Measurements from ENCODE around the gene ZNF644.

The ZNF644 gene

GRCh38 chr1:91012196-91012595, 9.6 kb downstream of the ZNF644 start:
- H3K4me3 Mint-ChIP-seq, result no peak overlapping the region

DNA sequence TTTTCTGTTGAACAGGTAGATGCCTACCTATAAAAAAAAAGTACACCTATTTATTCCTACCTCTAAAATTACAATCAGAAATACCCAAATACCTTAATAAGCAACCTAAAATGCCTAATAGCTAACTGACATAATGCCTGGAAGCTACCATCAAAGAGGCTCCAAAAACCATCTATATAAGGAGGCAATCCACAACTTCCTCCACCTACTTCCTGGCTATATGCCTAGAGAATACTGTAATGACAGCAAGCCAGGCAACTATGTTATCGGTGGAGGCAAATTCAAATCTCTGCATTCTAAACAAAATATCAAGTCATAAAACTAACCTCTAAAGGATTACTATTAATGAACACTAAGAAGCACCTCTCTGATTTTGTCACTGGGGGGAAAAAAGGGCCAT, 10.1 kb downstream of the ZNF644 start:
- Mint-ChIP-seq H3K4me1 (ENCODE audit: low read depth) (peaks cover 77% of the 10 kb centered on the region), H3K4me3 (no peak overlapping the region), H3K36me3 (ENCODE audit: low read depth) (peaks cover 64% of the 10 kb centered on the region)

More at GRCh38 chr1:91012196-91012595, 9.6 kb downstream of the ZNF644 start:
- no peak for DNase-seq
- Mint-ChIP-seq H3K27ac (no peak overlapping the region), H3K9me3 (no peaks in the 10 kb centered on the region), H3K27me3 (no peaks in the 10 kb centered on the region), H3K36me3 (ENCODE audit: low read depth) (peaks cover 67% of the 10 kb centered on the region), H3K4me1 (ENCODE audit: low read depth) (peaks cover 79% of the 10 kb centered on the region)

DNA sequence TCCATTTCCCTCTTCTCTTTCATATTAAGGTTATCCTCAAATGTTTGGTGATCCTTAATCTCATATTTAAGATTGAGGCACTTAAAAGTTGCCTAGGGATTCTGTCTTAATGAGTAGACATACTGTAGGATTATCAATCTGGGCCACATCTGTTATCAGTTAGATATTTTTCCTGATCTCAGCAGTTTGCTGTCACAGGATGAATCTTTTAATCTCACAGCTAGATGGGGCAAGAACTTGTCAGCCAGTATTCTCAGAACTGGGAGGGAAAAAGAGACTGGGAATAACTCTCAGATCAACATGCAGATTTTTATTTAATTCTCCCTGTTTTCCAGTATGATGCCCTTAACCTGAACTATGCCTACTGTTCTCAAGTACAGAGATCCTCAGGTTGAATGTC, 14.0 kb downstream of the ZNF644 start:
- Mint-ChIP-seq H3K4me3 (no peak overlapping the region), H3K4me1 (ENCODE audit: low read depth) (peaks cover 75% of the 10 kb centered on the region), H3K36me3 (ENCODE audit: low read depth) (peaks cover 69% of the 10 kb centered on the region)

More for the DNA sequence above, 10.1 kb downstream of the ZNF644 start:
- no peak for DNase-seq
- no peaks in the 10 kb centered on the region for H3K9me3 Mint-ChIP-seq
- H3K27me3 Mint-ChIP-seq, result no peaks in the 10 kb centered on the region
- H3K27ac Mint-ChIP-seq, result no peak overlapping the region

DNA sequence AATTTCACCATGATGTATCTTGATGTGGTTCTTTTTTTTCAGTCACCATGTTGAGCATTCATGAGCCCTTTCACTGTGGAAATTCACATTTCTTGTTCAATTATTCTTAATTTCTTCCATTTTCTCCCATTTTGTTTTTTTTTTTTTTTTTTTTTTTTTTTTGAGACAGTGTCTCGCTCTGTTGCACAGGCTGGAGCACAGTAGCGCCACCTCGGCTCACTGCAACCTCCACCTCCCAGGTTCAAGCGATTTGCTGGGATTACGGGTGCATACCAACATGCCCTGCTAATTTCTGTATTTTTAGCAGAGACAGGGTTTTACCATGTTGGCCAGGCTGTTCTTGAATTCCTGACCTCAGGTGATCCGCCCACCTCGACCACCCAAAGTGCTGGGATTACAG, 14.7 kb downstream of the ZNF644 start:
- H3K36me3 Mint-ChIP-seq (ENCODE audit: low read depth), result peaks cover 69% of the 10 kb centered on the region
- no peaks in the 10 kb centered on the region for H3K27me3 Mint-ChIP-seq
- H3K4me1 Mint-ChIP-seq (ENCODE audit: low read depth), result peaks cover 73% of the 10 kb centered on the region
- H3K9me3 Mint-ChIP-seq, result peaks cover 7% of the 10 kb centered on the region
- no peak for DNase-seq
- H3K4me3 Mint-ChIP-seq, result no peak overlapping the region
- H3K27ac Mint-ChIP-seq, result no peak overlapping the region

More for the DNA sequence above, 14.0 kb downstream of the ZNF644 start:
- no peak overlapping the region for H3K27ac Mint-ChIP-seq
- H3K27me3 Mint-ChIP-seq, result no peaks in the 10 kb centered on the region
- peaks cover 7% of the 10 kb centered on the region for H3K9me3 Mint-ChIP-seq
- no peak for DNase-seq

DNA sequence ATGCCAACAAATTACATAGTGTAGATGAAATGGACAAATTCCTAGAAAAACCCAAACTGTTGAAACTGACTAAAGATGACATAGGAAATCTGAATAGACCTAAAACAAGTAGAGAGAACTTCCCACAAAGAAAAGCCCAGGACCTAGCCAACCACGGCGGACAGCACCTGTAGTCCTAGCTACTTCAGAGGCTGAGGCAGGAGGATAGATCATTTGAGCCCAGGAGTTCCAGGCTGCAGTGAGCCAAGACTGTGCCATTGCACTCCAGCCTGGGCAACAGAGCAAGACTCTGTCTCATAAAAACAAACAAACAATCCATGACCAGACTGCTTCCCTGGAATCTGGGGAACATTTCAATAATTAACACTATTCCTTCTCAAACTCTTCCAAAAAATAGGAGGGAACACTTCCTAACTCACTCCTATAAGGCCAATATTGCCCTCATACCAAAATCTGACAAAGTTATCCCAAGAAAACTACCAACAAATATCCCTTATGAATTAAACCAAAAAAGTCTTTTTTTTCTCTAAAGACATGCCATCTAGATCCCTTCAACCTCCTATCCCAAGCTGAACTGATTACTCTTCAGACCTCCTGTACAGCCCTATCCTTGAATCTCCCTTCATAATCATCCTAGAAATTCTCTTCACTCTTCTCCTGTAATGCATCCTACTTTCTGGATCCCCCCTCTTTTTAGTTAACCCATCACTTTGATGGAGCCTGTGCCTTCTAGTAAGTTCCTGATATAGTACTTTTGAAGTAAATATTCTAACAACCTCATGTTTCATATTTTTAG, 15.5 kb downstream of the ZNF644 start:
- Mint-ChIP-seq H3K27me3 (no peaks in the 10 kb centered on the region), H3K4me1 (ENCODE audit: low read depth) (peaks cover 73% of the 10 kb centered on the region), H3K9me3 (peaks cover 7% of the 10 kb centered on the region), H3K36me3 (ENCODE audit: low read depth) (peaks cover 69% of the 10 kb centered on the region), H3K27ac (no peak overlapping the region), H3K4me3 (no peak overlapping the region)
- DNase-seq, result no peak

GRCh38 chr1:91005285-91005684, 16.6 kb downstream of the ZNF644 start:
- Mint-ChIP-seq H3K27me3 (no peaks in the 10 kb centered on the region), H3K4me3 (no peak overlapping the region), H3K27ac (no peak overlapping the region), H3K4me1 (ENCODE audit: low read depth) (peaks cover 73% of the 10 kb centered on the region), H3K36me3 (ENCODE audit: low read depth) (peaks cover 71% of the 10 kb centered on the region), H3K9me3 (peaks cover 7% of the 10 kb centered on the region)
- no peak for DNase-seq

DNA sequence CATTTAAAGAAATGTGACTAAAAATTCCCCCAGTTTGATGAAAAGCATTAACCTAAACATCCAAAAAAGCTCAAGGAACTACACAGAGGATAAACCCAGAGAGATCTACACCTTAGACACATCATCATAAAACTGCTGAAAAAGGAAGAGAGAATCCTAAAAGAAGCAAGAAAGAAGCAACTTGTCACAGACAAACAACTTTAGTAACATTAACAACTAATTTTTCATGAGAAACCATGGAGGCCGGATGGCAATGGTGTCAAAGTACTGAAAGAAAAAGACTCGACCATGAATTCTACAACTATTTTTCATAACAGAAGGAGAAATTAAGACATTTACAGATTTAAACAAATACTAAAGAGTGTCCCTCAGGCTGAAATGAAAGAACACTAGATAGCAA, 17.7 kb downstream of the ZNF644 start:
- H3K36me3 Mint-ChIP-seq (ENCODE audit: low read depth), result peaks cover 74% of the 10 kb centered on the region
- no peak overlapping the region for H3K27ac Mint-ChIP-seq
- H3K4me3 Mint-ChIP-seq, result no peak overlapping the region
- peaks cover 76% of the 10 kb centered on the region for H3K4me1 Mint-ChIP-seq (ENCODE audit: low read depth)
- no peaks in the 10 kb centered on the region for H3K27me3 Mint-ChIP-seq
- peaks cover 7% of the 10 kb centered on the region for H3K9me3 Mint-ChIP-seq
- no peak for DNase-seq

- H3K4me3 Mint-ChIP-seq, result no peak overlapping the region
- peaks cover 95% of the 10 kb centered on the region for H3K36me3 Mint-ChIP-seq (ENCODE audit: low read depth)
- peaks cover 83% of the 10 kb centered on the region for H3K4me1 Mint-ChIP-seq (ENCODE audit: low read depth)
Measured at GRCh38 chr1:90996742-90997413, 25.0 kb downstream of the ZNF644 start.

DNA sequence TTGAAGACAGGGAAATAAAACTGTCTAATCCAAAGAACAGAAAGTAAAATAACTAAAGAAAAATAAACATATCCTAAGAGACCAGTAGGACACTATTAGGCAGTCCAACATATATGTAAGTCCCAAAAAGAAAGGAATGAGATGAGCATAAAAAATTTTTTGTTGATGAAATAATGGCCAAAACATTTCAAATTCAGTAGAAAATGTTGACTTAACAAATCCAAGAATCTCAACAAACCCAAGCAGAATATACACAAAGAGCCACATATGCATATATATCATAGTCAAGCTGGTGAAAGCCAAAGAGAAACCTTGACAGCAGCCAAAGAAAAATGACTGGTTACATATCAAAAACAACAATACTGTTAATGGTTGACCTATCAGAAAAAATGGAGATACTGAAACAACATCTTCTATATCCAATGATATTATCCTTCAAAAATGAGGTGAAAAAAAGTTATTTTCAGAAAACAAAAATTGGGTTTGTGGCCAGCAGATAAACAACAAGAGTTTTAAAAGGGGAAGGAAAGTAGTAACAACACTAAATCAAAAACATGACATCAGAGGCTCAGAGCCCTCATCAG, 26.4 kb downstream of the ZNF644 start:
- H3K36me3 Mint-ChIP-seq (ENCODE audit: low read depth), result peaks cover 96% of the 10 kb centered on the region
- H3K4me1 Mint-ChIP-seq (ENCODE audit: low read depth), result peaks cover 84% of the 10 kb centered on the region
- H3K27me3 Mint-ChIP-seq, result no peaks in the 10 kb centered on the region
- H3K9me3 Mint-ChIP-seq, result peaks cover 24% of the 10 kb centered on the region
- no peak overlapping the region for H3K4me3 Mint-ChIP-seq
- no peak for DNase-seq
- H3K27ac Mint-ChIP-seq, result peak overlapping the region; percentile 59

More at GRCh38 chr1:90996742-90997413, 25.0 kb downstream of the ZNF644 start:
- peaks cover 18% of the 10 kb centered on the region for H3K9me3 Mint-ChIP-seq
- H3K27me3 Mint-ChIP-seq, result no peaks in the 10 kb centered on the region
- no peak overlapping the region for H3K27ac Mint-ChIP-seq
- DNase-seq, result no peak

GRCh38 chr1:90994461-90994860, 27.4 kb downstream of the ZNF644 start:
- no peak overlapping the region for H3K4me3 Mint-ChIP-seq
- no peak overlapping the region for H3K27ac Mint-ChIP-seq
- peaks cover 80% of the 10 kb centered on the region for H3K4me1 Mint-ChIP-seq (ENCODE audit: low read depth)
- peaks cover 99% of the 10 kb centered on the region for H3K36me3 Mint-ChIP-seq (ENCODE audit: low read depth)
- peaks cover 27% of the 10 kb centered on the region for H3K9me3 Mint-ChIP-seq
- no peak for DNase-seq
- H3K27me3 Mint-ChIP-seq, result no peaks in the 10 kb centered on the region

DNA sequence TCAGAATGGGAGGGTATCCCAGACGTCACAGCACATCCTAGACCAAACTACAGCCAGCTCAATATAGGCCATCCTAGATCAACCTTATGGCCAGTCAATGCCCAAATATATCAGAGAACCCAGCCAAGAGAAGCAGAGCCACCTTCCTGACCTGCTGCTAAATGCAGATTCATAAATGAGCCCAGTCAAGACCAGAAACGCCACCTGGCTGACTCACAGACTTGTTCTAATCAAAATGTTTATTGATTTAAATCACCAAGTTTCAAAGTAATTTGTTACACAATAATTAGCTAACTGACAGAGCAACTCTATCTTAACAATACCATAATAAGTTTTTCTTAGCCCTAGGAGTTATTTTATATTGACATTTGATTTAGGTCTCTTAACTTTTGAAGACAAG, 28.6 kb downstream of the ZNF644 start:
- H3K36me3 Mint-ChIP-seq (ENCODE audit: low read depth), result peaks cover 99% of the 10 kb centered on the region
- H3K27ac Mint-ChIP-seq, result no peak overlapping the region
- no peak for DNase-seq
- peaks cover 76% of the 10 kb centered on the region for H3K4me1 Mint-ChIP-seq (ENCODE audit: low read depth)
- H3K27me3 Mint-ChIP-seq, result no peaks in the 10 kb centered on the region
- peaks cover 32% of the 10 kb centered on the region for H3K9me3 Mint-ChIP-seq
- H3K4me3 Mint-ChIP-seq, result no peak overlapping the region

- Mint-ChIP-seq H3K36me3 (ENCODE audit: low read depth) (peaks cover 93% of the 10 kb centered on the region), H3K27me3 (no peaks in the 10 kb centered on the region), H3K9me3 (peaks cover 29% of the 10 kb centered on the region), H3K27ac (no peak overlapping the region), H3K4me3 (no peak overlapping the region), H3K4me1 (ENCODE audit: low read depth) (peaks cover 80% of the 10 kb centered on the region)
- DNase-seq, result no peak
Measured at GRCh38 chr1:90990779-90991178, 31.1 kb downstream of the ZNF644 start.

DNA sequence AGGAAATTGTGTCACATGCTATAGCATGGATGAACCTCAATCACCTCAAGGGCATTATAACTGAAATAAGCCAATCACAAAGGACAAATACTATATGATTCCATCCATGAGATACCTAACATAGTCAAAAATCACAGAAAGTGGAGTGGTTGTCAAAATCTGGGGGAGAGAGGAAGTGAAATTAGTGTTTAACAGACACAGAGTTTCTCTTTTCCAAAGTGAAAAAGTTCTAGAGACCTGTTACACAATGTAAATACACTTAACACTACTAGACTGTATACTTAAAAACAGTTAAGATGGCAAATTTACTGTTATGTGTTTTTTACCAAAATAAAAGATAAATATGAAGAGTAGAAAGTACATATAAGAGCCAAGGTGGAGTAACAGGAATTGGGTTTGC, 31.8 kb downstream of the ZNF644 start:
- Mint-ChIP-seq H3K9me3 (peaks cover 21% of the 10 kb centered on the region), H3K27ac (no peak overlapping the region), H3K4me3 (no peak overlapping the region), H3K27me3 (no peaks in the 10 kb centered on the region), H3K36me3 (ENCODE audit: low read depth) (peaks cover 90% of the 10 kb centered on the region), H3K4me1 (ENCODE audit: low read depth) (peaks cover 78% of the 10 kb centered on the region)
- no peak for DNase-seq

DNA sequence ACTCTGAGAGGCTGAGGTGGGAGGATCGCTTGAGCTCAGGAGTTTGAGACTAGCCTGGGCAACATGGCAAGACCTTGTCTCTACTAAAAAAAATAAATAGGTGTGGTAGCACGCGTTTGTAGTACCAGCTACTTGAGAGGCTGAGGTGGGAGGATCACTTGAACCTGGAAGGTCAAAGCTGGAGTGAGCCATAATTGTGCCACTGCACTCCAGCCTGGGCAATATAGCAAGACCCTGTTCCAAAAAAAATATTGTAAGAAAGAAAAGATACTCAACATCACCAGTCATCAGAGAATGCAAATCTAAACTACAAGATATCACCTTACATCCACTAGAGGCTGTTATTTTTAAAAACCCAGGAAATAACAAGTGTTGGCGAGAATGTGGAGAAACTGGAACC, 32.5 kb downstream of the ZNF644 start:
- H3K9me3 Mint-ChIP-seq, result peaks cover 21% of the 10 kb centered on the region
- peaks cover 85% of the 10 kb centered on the region for H3K36me3 Mint-ChIP-seq (ENCODE audit: low read depth)
- H3K4me3 Mint-ChIP-seq, result no peak overlapping the region
- H3K27me3 Mint-ChIP-seq, result no peaks in the 10 kb centered on the region
- H3K27ac Mint-ChIP-seq, result no peak overlapping the region
- H3K4me1 Mint-ChIP-seq (ENCODE audit: low read depth), result peaks cover 76% of the 10 kb centered on the region
- no peak for DNase-seq

- no peak for DNase-seq
- Mint-ChIP-seq H3K4me3 (no peak overlapping the region), H3K36me3 (ENCODE audit: low read depth) (peaks cover 84% of the 10 kb centered on the region), H3K27me3 (no peaks in the 10 kb centered on the region), H3K4me1 (ENCODE audit: low read depth) (peaks cover 77% of the 10 kb centered on the region), H3K27ac (no peak overlapping the region), H3K9me3 (peaks cover 21% of the 10 kb centered on the region)
Measured at GRCh38 chr1:90987841-90988240, 34.0 kb downstream of the ZNF644 start.
